GM12875 (cell line): Measurements from ENCODE around the gene PITPNC1.
"Not testable (repeated sequence)": the region's sequence is repeated elsewhere in the genome, so short reads cannot be mapped to it uniquely, and the experiment has no call there.

Source experiments
- H3K4me3 ChIP-seq: one replicate; pipeline ENCODE4 v1.5.1; 2011; ENCODE audit warnings: low read depth, low read length, control low read depth
- TF ChIP-seq, protein P1 (sequence below): IDR thresholded peaks from 2 replicates; pipeline ENCODE4 v1.5.1; 2011; ENCODE audit warnings: low read depth, mild to moderate bottlenecking, control low read depth, inconsistent platforms, low read length, moderate library complexity, borderline replicate concordance; ENCODE audit not compliant: insufficient read depth

The PITPNC1 gene

DNA sequence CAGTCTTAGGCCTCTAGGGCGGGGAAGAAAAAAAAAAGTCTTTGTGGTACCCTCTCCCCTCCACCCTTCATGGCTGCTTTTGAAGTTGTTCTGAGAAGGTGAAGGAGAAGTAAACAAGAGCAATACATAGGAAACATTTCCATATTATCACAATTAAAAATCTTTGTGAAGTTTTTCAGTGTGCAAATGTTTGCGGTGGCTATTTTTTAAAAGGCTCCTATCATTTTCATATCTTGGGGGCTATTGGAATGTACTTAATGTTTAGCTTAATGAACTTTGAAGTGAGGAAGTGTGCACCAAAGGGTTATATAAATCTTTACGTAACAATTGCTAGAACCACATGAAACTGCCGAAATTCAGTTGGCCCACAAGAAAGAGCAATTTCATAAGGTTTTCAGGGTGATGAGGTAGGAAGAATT is 348.3 kb downstream of the PITPNC1 start:
- no peak overlapping the region for H3K4me3 ChIP-seq
- TF ChIP-seq, protein P1, sequence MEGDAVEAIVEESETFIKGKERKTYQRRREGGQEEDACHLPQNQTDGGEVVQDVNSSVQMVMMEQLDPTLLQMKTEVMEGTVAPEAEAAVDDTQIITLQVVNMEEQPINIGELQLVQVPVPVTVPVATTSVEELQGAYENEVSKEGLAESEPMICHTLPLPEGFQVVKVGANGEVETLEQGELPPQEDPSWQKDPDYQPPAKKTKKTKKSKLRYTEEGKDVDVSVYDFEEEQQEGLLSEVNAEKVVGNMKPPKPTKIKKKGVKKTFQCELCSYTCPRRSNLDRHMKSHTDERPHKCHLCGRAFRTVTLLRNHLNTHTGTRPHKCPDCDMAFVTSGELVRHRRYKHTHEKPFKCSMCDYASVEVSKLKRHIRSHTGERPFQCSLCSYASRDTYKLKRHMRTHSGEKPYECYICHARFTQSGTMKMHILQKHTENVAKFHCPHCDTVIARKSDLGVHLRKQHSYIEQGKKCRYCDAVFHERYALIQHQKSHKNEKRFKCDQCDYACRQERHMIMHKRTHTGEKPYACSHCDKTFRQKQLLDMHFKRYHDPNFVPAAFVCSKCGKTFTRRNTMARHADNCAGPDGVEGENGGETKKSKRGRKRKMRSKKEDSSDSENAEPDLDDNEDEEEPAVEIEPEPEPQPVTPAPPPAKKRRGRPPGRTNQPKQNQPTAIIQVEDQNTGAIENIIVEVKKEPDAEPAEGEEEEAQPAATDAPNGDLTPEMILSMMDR, result no peak

DNA sequence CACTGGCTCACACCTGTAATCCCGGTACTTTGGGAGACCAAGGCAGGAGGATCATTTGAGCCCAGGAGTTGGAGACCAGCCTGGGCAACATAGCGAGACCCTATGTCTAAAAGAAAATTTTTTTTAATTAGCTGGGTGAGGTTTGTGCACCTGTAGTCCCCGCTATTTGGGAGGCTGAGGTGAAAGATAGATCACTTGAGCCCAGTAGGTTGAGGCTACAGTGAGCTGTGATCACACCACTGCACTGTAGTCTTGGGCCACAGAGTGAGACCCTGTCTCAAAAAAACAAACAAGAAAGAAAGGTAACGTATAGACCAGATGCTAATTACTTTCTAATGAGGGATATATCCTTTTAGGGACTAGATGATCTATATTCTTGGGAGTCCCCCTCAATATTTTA is 348.7 kb downstream of the PITPNC1 start:
- TF ChIP-seq, protein P1, result no peak

GRCh38 chr17:67727152-67728039 is 350.3 kb downstream of the PITPNC1 start:
- not testable (repeated sequence) for H3K4me3 ChIP-seq

More for the DNA sequence above, 348.7 kb downstream of the PITPNC1 start:
- H3K4me3 ChIP-seq, result no peak overlapping the region

- no peak overlapping the region for H3K4me3 ChIP-seq
- TF ChIP-seq, protein P1, result no peak
These were observed 352.8 kb downstream of the PITPNC1 start for GRCh38 chr17:67729903-67730302.

GRCh38 chr17:67730731-67731130 is 353.6 kb downstream of the PITPNC1 start:
- TF ChIP-seq, protein P1, result no peak
- H3K4me3 ChIP-seq, result no peak overlapping the region

GRCh38 chr17:67733449-67733848 is 356.4 kb downstream of the PITPNC1 start:
- TF ChIP-seq, protein P1, result no peak
- H3K4me3 ChIP-seq, result no peak overlapping the region

DNA sequence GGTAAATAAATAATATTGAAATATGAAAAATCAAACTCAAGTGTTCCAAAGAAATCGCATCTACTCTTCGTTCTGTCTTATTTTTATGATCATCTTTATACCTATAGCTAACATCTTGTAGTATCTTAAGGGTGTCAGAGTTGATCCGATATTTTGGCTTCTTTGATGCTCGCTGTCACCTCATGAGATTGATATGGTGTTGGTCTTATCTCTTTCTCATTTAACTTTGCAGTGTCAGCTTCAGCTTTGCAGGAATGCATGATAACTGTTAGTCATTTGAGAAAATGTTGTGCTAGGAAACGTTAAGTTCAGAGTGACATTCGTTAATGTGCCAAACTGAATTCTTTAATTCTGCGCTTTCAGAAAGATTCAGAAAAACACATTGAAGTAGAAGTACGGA is 360.1 kb downstream of the PITPNC1 start:
- TF ChIP-seq, protein P1, result no peak

More for the DNA sequence above, 360.1 kb downstream of the PITPNC1 start:
- H3K4me3 ChIP-seq, result no peak overlapping the region
